ENCODE measurements around the gene SOCS7. TPM values are rescaled to one million over a fixed set of nuclear protein-coding genes. Genes with fewer than 3 reads are reported as not detected.

Gene SOCS7
- total RNA-seq, 1 donor from 2014 or later: 12.0 TPM

- DNase-seq (ENCODE audit: missing footprints) (no peak), ATAC-seq (no peak)
- intact Hi-C loops (cut with DNase I): loop anchor here (10.0 kb wide), 2 partner anchors 150 to 310 kb away; no protein-coding TSS in a partner anchor
Measured at GRCh38 chr17:38354466-38354865, 2.8 kb downstream of the SOCS7 start.

GRCh38 chr17:38355251-38355650 is 3.6 kb downstream of the SOCS7 start:
- ATAC-seq (no peak), DNase-seq (ENCODE audit: missing footprints) (no peak)
- intact Hi-C loops (cut with DNase I): loop anchor here (10.0 kb wide), 2 partner anchors 150 to 310 kb away; no protein-coding TSS in a partner anchor

- ATAC-seq (no peak), DNase-seq (ENCODE audit: missing footprints) (no peak)
- intact Hi-C loops (cut with DNase I): loop anchor here (10.0 kb wide), 2 partner anchors 147 to 307 kb away; no protein-coding TSS in a partner anchor
Measured at GRCh38 chr17:38357486-38358123, 6.0 kb downstream of the SOCS7 start.

- ATAC-seq (no peak), DNase-seq (ENCODE audit: missing footprints) (no peak)
- intact Hi-C loops (cut with DNase I): loop anchor here (10.0 kb wide), 2 partner anchors 146 to 306 kb away; no protein-coding TSS in a partner anchor
Measured at GRCh38 chr17:38358586-38359513, 7.2 kb downstream of the SOCS7 start.

GRCh38 chr17:38361694-38362465 is 10.2 kb downstream of the SOCS7 start:
- DNase-seq (ENCODE audit: missing footprints): no peak
- intact Hi-C loops (cut with DNase I): no loop called here
- no peak for ATAC-seq

- DNase-seq (ENCODE audit: missing footprints) (no peak), ATAC-seq (no peak)
- intact Hi-C loops (cut with DNase I): no loop called here
Measured at GRCh38 chr17:38363016-38363415, 11.4 kb downstream of the SOCS7 start.

- ATAC-seq: no peak
- no peak for DNase-seq (ENCODE audit: missing footprints)
- intact Hi-C loops (cut with DNase I): no loop called here
Measured at GRCh38 chr17:38364741-38365140, 13.1 kb downstream of the SOCS7 start.

- ATAC-seq (no peak), DNase-seq (ENCODE audit: missing footprints) (no peak)
- intact Hi-C loops (cut with DNase I): no loop called here
Measured at GRCh38 chr17:38369124-38369886, 17.7 kb downstream of the SOCS7 start.

GRCh38 chr17:38379448-38379847 is 27.8 kb downstream of the SOCS7 start:
- intact Hi-C loops (cut with DNase I): no loop called here
- DNase-seq (ENCODE audit: missing footprints): no peak
- no peak for ATAC-seq

- no peak for DNase-seq (ENCODE audit: missing footprints)
- intact Hi-C loops (cut with DNase I): no loop called here
- ATAC-seq: no peak
Measured at GRCh38 chr17:38395090-38395489, 43.4 kb downstream of the SOCS7 start.

GRCh38 chr17:38397227-38397626 is 45.6 kb downstream of the SOCS7 start:
- DNase-seq (ENCODE audit: missing footprints) (no peak), ATAC-seq (peak; percentile 69)
- intact Hi-C loops (cut with DNase I): no loop called here

- ATAC-seq: no peak
- intact Hi-C loops (cut with DNase I): no loop called here
- no peak for DNase-seq (ENCODE audit: missing footprints)
Measured at GRCh38 chr17:38400286-38400685, 48.6 kb downstream of the SOCS7 start.

GRCh38 chr17:38401459-38401858 is 49.8 kb downstream of the SOCS7 start:
- ATAC-seq: no peak
- intact Hi-C loops (cut with DNase I): no loop called here

GRCh38 chr17:38402897-38403296 is 51.3 kb downstream of the SOCS7 start:
- intact Hi-C loops (cut with DNase I): no loop called here
- ATAC-seq (no peak), DNase-seq (ENCODE audit: missing footprints) (no peak)

More at GRCh38 chr17:38401459-38401858, 49.8 kb downstream of the SOCS7 start:
- DNase-seq (ENCODE audit: missing footprints): no peak

- intact Hi-C loops (cut with DNase I): no loop called here
- no peak for DNase-seq (ENCODE audit: missing footprints)
- ATAC-seq: peak; percentile 28
Measured at GRCh38 chr17:38403491-38403890, 51.8 kb downstream of the SOCS7 start.

- ATAC-seq (no peak), DNase-seq (ENCODE audit: missing footprints) (no peak)
- intact Hi-C loops (cut with DNase I): no loop called here
Measured at GRCh38 chr17:38404174-38404943, 52.7 kb downstream of the SOCS7 start.

- DNase-seq (ENCODE audit: missing footprints): no peak
- intact Hi-C loops (cut with DNase I): no loop called here
- ATAC-seq: no peak
Measured at GRCh38 chr17:38405654-38406053, 54.0 kb downstream of the SOCS7 start.

GRCh38 chr17:38410201-38410600 is 58.6 kb downstream of the SOCS7 start:
- ATAC-seq: no peak
- intact Hi-C loops (cut with DNase I): no loop called here
- DNase-seq (ENCODE audit: missing footprints): no peak

Measured in Right ventricle myocardium inferior (tissue), 1 donor.